CD4-positive, alpha-beta T cell treated with Interleukin-17A for 1 hour (primary cell): Measurements from ENCODE around the gene MYL1.

Source experiments
- DNase-seq: peaks from one replicate; pipeline ENCODE4 v3.0.0-alpha.2; 2020

MYL1 gene

GRCh38 chr2:210264282-210264681 is 50.7 kb downstream of the MYL1 start:
- no peak for DNase-seq

GRCh38 chr2:210263841-210264240 is 51.1 kb downstream of the MYL1 start:
- no peak for DNase-seq

GRCh38 chr2:210262036-210262435 is 52.9 kb downstream of the MYL1 start:
- DNase-seq = no peak

- DNase-seq = no peak
Measured at GRCh38 chr2:210259687-210260086, 55.3 kb downstream of the MYL1 start.

GRCh38 chr2:210252699-210253606 is 62.0 kb downstream of the MYL1 start:
- DNase-seq = no peak

GRCh38 chr2:210250622-210251021 is 64.4 kb downstream of the MYL1 start:
- DNase-seq = no peak
